HG03521 (cell line): Measurements from ENCODE around the gene LIMD2.

ENCODE experiments used
- ATAC-seq: cut with Tn5 transposase; IDR thresholded peaks from one replicate; pipeline ENCODE4 v1.9.1; 2021; ENCODE audit warnings: mild to moderate bottlenecking, moderate library complexity; ENCODE audit not compliant: unreplicated experiment

Gene LIMD2

GRCh38 chr17:63685041-63685440 lies 14.9 kb downstream of the LIMD2 start:
- ATAC-seq = no peak

GRCh38 chr17:63682981-63683380 lies 16.9 kb downstream of the LIMD2 start:
- no peak for ATAC-seq

DNA sequence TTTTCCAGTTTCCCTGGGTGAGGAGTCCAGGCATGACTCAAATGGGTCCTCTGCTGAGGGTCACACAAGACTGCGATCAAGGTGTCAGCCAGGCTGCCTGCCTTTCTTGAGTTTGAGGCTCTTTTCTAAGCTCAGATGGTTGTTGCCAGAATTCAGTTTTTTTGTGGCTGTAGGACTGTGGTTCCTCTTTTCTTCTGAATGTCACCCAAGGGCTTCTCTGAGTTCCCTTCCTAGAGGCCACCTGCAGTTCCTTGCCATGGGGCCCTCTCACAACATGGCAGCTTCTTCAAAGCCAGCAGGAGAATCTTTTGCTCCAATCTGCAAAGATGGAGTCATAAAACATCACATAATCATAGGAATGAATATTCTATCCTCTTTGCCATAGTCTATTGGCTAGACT lies 17.5 kb downstream of the LIMD2 start:
- ATAC-seq = no peak

DNA sequence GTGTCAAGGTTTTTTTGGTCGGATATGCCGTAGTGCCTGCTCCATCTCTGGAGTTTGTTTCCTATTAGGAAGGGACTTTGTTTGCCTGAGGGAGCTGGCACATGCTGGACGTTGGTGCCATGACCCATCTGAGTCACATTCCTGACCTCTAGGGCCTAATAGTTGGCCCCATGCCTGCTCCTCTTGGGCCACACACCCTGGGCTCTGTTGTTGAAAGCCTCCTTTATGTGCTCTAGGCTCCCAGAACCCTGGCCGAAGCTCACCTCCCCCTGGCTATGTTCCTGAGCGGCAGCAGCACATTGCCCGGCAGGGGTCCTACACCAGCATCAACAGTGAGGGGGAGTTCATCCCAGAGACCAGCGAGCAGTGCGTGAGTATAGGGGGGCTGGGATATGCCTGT lies 18.4 kb downstream of the LIMD2 start:
- no peak for ATAC-seq

GRCh38 chr17:63680700-63681099 lies 19.2 kb downstream of the LIMD2 start:
- no peak for ATAC-seq

DNA sequence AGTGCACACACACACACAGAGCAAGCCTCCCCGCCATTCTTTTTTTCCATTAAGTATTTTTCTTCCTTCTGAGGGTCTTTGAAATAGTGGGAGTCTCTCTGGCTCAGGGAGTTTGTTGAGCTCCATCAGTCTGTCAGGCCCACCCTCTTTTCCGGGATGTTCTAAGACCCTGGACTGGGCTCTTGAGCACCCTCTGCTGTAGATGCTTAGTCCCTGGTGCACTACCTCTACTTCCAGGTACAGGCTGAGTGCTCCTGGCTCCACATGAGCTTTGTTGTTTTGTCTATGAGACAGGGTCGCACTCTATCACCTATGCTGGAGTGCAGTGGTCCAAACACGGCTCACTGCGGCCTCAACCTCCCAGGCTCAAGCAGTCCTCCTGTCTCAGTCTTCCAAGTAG lies 20.7 kb downstream of the LIMD2 start:
- no peak for ATAC-seq

DNA sequence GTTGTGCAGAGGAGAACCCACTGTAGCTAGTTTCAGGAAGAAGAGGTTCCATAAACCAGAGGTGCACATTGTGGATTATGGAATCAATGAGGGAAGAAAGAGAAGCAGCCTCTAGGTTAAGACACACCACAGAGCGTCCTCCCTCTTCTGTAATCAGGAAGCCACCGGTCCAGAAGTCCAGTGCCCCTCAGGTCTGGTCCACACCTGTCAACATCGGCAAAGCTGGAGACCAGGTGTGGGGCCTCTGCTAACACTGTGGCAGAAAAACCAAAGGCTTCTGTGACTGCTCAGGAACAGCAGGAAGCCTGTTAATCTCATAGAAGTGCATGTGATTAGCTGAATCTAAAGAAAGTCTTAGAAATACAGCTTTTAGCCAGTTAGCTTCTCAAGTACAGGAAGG lies 23.3 kb downstream of the LIMD2 start:
- no peak for ATAC-seq

DNA sequence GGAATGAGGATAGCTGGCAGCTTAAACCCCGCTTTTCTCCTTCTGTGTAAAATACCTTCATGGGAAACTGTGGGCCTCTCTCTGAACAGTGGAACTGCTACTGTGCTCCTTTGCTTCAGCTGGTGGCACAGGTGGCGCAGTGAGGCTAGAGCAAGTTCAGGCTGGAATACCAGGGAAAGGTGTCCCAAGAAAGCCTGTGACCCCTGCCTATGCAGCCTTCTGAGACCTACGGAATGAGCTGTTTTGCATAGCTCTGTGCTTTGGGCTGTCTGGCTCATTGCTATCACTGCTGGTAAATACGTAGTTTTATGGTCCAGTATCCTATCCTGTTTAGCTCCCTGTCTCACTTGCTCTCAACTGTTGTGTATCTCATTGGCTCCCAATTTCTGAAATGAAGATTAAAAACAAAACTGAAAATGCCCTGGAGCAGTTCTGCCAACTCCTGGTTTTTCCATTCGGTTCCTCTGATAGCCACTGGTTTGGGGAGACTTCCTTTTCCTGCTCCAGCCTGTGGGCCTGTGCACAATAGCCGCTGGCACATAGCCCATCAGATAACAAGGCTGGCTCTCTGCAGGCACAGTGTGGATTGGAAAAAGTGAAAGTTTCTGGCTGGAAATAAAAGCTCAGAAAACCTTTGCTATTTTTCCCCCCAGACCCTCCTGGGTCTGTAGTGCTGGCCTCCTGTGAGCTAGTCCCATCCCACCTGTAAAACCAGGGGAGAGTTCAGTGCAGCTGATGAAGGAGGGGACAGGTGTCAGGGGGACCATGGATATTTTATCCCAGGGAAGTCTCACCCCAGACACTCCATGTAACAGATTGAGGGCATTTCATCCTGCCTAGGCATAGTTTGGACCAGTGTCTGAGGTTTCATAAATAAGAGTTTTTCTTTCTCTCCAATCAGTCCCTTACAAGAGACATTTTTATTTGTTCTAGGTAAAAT lies 24.0 kb downstream of the LIMD2 start:
- ATAC-seq = no peak

- ATAC-seq = no peak
Observed at GRCh38 chr17:63675231-63675606, 24.7 kb downstream of the LIMD2 start.

GRCh38 chr17:63672856-63673255 lies 27.1 kb downstream of the LIMD2 start:
- ATAC-seq = no peak

DNA sequence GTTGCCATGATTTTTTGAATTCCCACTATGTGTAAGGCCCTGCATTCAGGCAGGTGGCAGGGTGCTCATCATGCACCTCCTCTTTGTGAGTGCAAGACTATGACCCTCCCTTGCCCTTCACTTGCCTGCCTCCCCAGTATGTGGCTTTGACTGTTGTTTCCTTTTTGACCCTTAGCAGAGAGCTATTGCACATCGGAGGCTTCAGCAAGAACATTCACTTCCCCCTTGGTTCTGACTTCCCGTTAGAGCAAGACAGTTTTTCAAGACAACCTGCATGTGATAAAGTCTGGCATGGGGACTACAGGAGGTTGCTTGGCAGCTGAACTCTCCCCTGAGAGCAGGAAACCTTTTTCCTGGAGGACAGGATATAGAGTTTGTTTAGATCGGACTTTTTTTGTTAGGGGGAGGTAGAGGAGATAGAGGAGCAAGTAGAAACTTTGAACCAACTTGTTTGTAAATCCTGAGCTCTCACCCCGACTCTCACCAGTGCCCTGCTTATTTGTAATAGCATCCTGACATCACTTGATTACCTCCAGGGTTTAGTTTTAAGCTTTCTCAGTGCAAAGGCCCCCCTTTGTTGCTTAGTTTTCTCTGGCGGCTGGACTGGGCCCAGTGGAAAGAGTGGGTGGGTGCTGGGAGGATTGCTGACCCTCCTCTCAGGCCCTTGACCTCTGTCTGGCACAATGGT lies 34.3 kb downstream of the LIMD2 start:
- ATAC-seq = peak; percentile 48

GRCh38 chr17:63659850-63660249 lies 40.1 kb downstream of the LIMD2 start:
- no peak for ATAC-seq

DNA sequence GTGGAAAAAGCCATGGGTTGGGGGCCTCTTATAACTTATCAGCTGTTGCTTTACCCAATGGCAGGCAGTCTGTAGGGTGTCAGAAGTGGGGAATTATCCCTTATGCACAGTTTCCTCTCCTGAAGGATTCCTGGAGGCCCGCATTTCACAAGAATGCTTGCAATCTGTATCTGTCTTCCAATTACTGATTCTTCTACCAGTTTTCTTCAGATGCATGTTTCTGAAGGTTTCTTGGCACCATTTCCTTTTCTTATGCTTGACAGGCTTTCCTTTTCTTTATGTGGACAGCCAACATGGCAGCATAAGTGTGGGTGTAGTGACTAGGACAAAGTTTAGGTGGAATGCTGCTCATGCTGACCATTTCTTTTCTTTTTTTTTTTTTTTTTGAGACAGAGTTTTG lies 41.6 kb downstream of the LIMD2 start:
- no peak for ATAC-seq

GRCh38 chr17:63657786-63658185 lies 42.1 kb downstream of the LIMD2 start:
- ATAC-seq = no peak

DNA sequence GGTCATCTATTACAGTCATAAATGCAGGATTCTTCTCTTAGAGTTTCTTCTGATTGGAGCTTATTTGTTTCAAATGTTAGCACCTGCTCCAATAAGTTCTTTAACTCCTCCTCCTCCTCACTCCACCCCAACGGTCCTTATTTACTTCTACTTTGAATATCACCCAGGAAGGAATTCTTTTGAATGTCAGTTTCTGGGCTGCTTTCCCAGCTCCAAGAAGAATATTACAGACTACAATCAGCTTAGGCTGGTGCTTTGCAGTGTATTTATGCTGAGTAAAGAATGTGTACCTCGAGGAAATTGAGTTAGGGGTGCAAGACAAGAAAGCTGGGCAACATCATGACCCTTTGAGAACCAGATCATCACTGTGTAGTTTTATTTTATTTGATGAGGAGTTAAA lies 46.9 kb downstream of the LIMD2 start:
- no peak for ATAC-seq

GRCh38 chr17:63652106-63652505 lies 47.8 kb downstream of the LIMD2 start:
- ATAC-seq = no peak

DNA sequence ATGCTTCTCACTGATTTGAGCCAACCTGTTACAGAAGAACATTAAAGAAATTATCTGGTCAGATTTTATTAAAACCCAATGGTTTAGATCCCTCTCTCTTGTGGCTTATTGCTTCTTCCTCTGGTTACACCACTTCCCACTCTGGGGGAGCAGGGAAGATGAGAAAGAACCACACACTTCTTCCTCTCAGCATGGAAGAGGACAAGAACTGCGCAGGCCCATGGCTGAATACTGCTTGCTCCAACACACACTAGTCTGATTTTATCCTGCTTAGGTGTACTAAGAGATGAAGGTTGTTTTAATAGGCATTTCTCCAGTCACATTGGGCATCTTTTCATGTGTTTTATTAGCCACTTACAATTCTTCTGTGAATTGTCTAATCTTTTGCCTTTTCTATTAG lies 50.1 kb downstream of the LIMD2 start:
- ATAC-seq = no peak

DNA sequence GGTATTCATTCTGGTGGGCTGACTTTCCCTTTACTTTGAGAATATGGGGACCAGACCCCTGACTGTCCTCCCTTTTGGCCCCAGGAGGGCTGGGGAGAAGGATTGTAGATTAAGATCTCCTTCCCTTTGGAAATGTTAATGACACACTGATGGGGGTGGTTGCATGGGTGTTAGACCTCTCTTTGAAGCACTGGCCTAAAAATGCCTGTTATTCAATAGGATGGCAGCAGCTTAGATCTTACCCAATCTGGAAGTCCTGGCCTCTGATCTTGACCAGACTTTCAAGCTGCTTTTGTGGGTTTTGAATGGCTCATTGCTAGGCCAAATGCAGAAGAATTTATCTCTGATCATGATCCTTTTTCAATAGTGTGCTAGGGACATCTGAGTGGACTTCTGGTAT lies 52.0 kb downstream of the LIMD2 start:
- ATAC-seq = no peak

DNA sequence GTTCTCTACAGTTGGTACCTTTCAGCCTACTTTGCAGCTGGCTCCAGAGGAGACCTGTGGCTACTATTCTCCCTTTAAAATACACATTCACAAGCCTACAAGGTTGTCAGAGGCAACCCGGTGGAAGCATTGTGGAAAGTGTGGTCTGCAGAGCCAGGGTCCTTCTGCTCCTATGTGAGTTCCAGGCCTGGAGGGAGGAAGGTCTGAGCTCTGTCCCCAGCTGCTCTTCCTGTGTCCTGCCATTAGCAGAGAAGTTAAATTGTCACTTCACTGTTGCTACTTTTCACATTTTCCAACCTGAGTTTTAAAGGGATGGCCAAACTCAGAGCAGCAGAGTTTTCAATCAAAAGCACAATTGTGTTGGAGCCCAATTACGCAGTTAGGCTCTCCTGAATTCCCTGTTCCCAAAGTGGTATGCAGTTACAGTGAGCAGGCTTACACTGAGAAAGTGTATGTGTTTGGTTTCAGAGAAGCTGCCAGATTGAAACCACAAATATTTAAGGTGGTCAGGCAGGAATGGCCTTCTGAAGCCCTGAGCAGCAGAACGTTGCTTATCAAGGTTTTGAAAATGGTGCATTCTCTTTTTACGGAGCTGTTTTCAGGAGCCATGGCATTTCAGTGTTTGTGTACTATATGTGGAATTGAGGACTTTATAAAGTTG lies 52.7 kb downstream of the LIMD2 start:
- no peak for ATAC-seq

GRCh38 chr17:63646488-63646806 lies 53.5 kb downstream of the LIMD2 start:
- ATAC-seq = peak; percentile 74
